Mesodermal cell (in vitro differentiated cells): ENCODE results near the gene GOLGA3.
A peak's percentile ranks its signal among the peaks of the same experiment; 100 is the strongest.

Source experiments
- H3K27ac ChIP-seq: 2 replicates; pipeline ENCODE4 v1.7.0; 2013; ENCODE audit warnings: mild to moderate bottlenecking, low read depth, low read length, moderate library complexity; ENCODE audit not compliant: severe bottlenecking
- H3K36me3 ChIP-seq: 2 replicates; pipeline ENCODE4 v1.7.1; 2013; ENCODE audit warnings: mild to moderate bottlenecking, low read length, moderate library complexity; ENCODE audit not compliant: control insufficient read depth, insufficient read depth
- H3K4me1 ChIP-seq: one replicate; pipeline ENCODE4 v1.7.1; 2013; ENCODE audit warnings: mild to moderate bottlenecking, low read length; ENCODE audit not compliant: insufficient read depth, control insufficient read depth, poor library complexity, severe bottlenecking
- H3K4me3 ChIP-seq: 2 replicates; pipeline ENCODE4 v1.7.0; 2013; ENCODE audit warnings: low read length, control low read depth, mild to moderate bottlenecking; ENCODE audit not compliant: insufficient read depth, poor library complexity, severe bottlenecking; ENCODE audit errors: extremely low read depth
- H3K9me3 ChIP-seq: 2 replicates; pipeline ENCODE4 v1.7.1; 2013; ENCODE audit warnings: mild to moderate bottlenecking, low read length, moderate library complexity; ENCODE audit not compliant: control insufficient read depth
- WGBS, 2 experiments: methylation state at CpG; one replicate each; pipeline ENCODE4 v1.1.5; 2013; ENCODE audit warnings: missing lambda C conversion rate in 2 of 2; ENCODE audit not compliant: insufficient coverage in 2 of 2; 5-methylcytosine and 5-hydroxymethylcytosine counted together

The GOLGA3 gene

GRCh38 chr12:132834181-132834711 is 5.6 kb upstream of the GOLGA3 start:
- 83 to 94% methylated on average over 1 to 2 of the region's 5 CpGs for WGBS, 2 experiments

GRCh38 chr12:132833341-132833740 is 4.7 kb upstream of the GOLGA3 start:
- no peak overlapping the region for H3K4me3 ChIP-seq
- H3K4me1 ChIP-seq = no peaks in the 10 kb centered on the region
- 91 to 97% methylated on average over 5 of the region's 8 CpGs for WGBS, 2 experiments
- H3K27ac ChIP-seq = no peak overlapping the region
- peaks cover 19% of the 10 kb centered on the region for H3K36me3 ChIP-seq
- peaks cover 8% of the 10 kb centered on the region for H3K9me3 ChIP-seq

More at GRCh38 chr12:132834181-132834711, 5.6 kb upstream of the GOLGA3 start:
- Histone ChIP-seq H3K4me1 (no peaks in the 10 kb centered on the region), H3K9me3 (peaks cover 7% of the 10 kb centered on the region), H3K36me3 (peaks cover 24% of the 10 kb centered on the region), H3K27ac (no peak overlapping the region), H3K4me3 (no peak overlapping the region)

DNA sequence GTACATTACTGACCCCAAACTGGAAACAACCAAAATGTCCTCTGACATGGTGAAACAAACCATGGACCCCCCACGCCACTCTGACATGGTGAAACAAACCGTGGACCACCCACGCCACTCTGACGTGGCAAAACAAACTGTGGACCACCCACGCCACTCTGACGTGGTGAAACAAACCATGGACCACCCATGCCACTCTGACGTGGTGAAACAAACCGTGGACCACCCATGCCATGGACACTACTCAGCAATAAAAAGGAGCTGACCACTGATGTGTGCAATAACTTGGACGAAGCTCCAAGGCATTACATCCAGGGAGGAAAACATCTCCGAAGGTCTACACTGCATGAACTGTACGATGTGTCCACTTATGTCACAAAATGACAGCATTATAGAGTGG is 3.1 kb upstream of the GOLGA3 start:
- Histone ChIP-seq H3K27ac (no peak overlapping the region), H3K4me3 (no peak overlapping the region), H3K9me3 (peaks cover 8% of the 10 kb centered on the region), H3K4me1 (peaks cover 8% of the 10 kb centered on the region), H3K36me3 (peaks cover 23% of the 10 kb centered on the region)
- WGBS, 2 experiments = 88 to 93% methylated on average over 11 of the region's 11 CpGs

GRCh38 chr12:132827763-132828703 is 636 bp downstream of the GOLGA3 start:
- peaks cover 12% of the 10 kb centered on the region for H3K4me1 ChIP-seq
- H3K36me3 ChIP-seq = peaks cover 50% of the 10 kb centered on the region
- H3K27ac ChIP-seq = peak overlapping the region; percentile 99
- WGBS, 2 experiments = 11 to 13% methylated on average over 55 to 57 of the region's 59 CpGs
- H3K9me3 ChIP-seq = peaks cover 8% of the 10 kb centered on the region
- H3K4me3 ChIP-seq = peak overlapping the region; percentile 91

- Histone ChIP-seq H3K4me1 (peaks cover 12% of the 10 kb centered on the region), H3K27ac (no peak overlapping the region), H3K36me3 (peaks cover 65% of the 10 kb centered on the region), H3K9me3 (peaks cover 8% of the 10 kb centered on the region), H3K4me3 (no peak overlapping the region)
- WGBS, 2 experiments = 94 to 95% methylated on average over 12 to 15 of the region's 16 CpGs
Observed at GRCh38 chr12:132825861-132826260, 2.8 kb downstream of the GOLGA3 start.

DNA sequence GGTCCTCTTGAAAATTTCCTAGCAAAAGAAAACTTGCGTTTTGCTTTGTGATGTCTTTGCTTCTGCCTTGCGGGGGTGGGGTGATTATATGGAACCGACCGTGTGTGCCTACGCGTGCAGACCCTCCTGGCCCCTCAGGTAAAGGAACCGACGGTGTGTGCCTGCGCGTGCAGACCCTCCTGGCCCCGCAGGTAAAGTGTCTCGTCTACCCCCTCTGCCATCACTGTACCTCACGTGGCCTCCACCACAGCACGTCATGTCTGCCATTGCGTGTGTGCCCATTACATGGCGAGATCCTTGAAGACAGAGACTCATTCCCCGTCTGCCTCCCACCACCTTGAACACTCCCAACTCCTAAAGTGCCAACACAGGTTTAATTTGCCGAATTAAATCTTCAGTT is 3.6 kb downstream of the GOLGA3 start:
- no peak overlapping the region for H3K4me3 ChIP-seq
- peaks cover 72% of the 10 kb centered on the region for H3K36me3 ChIP-seq
- H3K27ac ChIP-seq = no peak overlapping the region
- H3K4me1 ChIP-seq = peaks cover 12% of the 10 kb centered on the region
- WGBS, 2 experiments = 98% methylated on average over 17 to 18 of the region's 18 CpGs
- peaks cover 8% of the 10 kb centered on the region for H3K9me3 ChIP-seq

DNA sequence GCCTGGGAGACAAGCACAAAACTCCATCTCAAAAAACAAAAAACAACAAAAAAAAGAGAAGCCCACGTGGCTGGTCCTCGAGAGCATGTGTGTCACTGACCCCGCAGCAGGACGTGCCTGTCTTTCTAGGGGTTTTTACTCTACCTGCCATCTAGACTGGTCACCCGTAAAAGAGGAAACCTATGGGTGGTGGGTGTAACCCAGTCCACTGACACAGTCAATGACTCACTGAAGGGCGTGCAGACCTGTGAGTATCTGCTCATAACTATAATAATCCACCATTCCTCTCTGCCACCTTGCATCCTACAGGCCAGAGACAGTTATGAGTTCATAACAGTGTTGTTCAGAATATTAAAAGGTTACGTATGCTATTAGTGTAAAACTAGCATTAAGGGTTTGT is 4.6 kb downstream of the GOLGA3 start:
- peaks cover 78% of the 10 kb centered on the region for H3K36me3 ChIP-seq
- no peaks in the 10 kb centered on the region for H3K9me3 ChIP-seq
- H3K27ac ChIP-seq = no peak overlapping the region
- WGBS, 2 experiments = 100% methylated on average over 4 to 6 of the region's 7 CpGs
- no peak overlapping the region for H3K4me3 ChIP-seq
- peaks cover 12% of the 10 kb centered on the region for H3K4me1 ChIP-seq

- Histone ChIP-seq H3K4me3 (no peak overlapping the region), H3K27ac (no peak overlapping the region), H3K9me3 (no peaks in the 10 kb centered on the region), H3K36me3 (peaks cover 81% of the 10 kb centered on the region), H3K4me1 (no peaks in the 10 kb centered on the region)
- WGBS, 2 experiments = 96 to 97% methylated on average over 6 to 8 of the region's 8 CpGs
Observed at GRCh38 chr12:132818562-132818961, 10.1 kb downstream of the GOLGA3 start.

- Histone ChIP-seq H3K4me3 (no peak overlapping the region), H3K36me3 (peaks cover 85% of the 10 kb centered on the region), H3K4me1 (no peaks in the 10 kb centered on the region), H3K9me3 (no peaks in the 10 kb centered on the region), H3K27ac (no peak overlapping the region)
- 94 to 98% methylated on average over 21 of the region's 21 CpGs for WGBS, 2 experiments
Observed at GRCh38 chr12:132814232-132814631, 14.4 kb downstream of the GOLGA3 start.

DNA sequence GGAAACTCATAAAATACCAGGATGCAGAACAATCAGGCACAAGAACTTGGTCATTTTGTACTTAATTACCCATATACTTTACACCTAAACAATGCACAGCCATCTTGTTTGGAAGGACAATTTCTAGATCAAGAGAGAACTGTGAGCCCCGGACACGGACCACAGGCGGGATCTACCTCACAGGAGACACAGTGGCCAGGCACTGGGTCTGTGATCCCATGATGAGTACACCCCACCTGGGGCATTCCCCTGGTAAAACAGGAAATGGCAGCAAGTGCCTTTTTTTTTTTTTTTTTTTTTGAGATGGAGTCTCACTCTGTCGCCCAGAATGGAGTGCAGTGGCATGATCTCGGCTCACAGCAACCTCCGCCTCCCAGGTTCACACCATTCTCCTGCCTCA is 15.2 kb downstream of the GOLGA3 start:
- peaks cover 83% of the 10 kb centered on the region for H3K36me3 ChIP-seq
- no peak overlapping the region for H3K4me3 ChIP-seq
- 89 to 100% methylated on average over 3 of the region's 6 CpGs for WGBS, 2 experiments
- no peaks in the 10 kb centered on the region for H3K4me1 ChIP-seq
- H3K27ac ChIP-seq = no peak overlapping the region
- H3K9me3 ChIP-seq = no peaks in the 10 kb centered on the region
